ENCODE data around the gene MID1IP1.

MID1IP1 gene

DNA sequence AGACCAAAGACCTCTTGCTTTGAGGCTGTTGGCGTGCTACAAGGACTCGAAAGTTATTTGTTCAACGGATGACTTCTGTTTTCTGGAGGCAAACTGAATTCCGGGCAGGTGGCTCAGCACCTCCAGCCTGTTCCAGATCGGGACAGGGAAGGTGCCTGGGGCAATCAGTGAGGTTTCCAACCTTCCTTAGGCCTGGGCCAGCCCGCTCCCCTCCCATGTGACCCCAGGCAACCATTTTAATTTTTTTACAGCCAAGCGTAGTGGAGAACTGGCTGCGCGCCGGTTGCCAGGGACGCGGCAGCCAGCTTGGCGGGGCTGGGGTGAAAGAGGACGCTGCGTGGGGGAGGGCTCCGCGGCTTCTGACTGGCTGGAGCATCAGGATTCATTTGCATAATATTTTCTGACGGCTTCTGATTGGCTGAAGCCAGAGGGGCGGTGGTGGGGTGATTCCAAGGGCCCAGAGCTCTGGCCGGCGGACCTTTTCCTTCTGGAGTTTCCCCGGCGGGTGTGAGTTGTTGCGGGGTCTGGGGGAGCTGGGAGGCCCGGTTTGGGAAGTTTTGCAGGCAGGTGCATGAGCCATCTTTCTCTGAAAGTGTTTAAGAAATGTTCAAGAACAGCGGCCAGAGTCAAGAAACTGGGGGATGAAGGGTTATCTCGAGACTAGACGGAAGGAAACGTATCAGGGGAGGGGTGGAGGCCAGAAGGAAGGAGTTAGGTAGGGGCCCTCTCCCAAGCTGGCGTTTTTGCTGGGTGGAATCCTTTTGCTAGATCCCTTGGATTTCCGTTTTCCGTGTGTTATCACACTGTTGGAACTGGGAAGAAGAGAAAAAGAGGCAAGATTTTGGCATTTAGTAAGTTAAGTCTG lies at the start of gene MID1IP1:
Gene MID1IP1 (plus strand): TSS at position 479 of the 865 bp plus-strand sequence. CDS start 3,488 bp downstream, outside the sequence.
- TF ChIP-seq TAF1 (IDR thresholded peaks at IDR 0.05; ENCODE audit: low read depth) (peak; percentile 51; the same call in 1 of the 2 replicates), YY1 (IDR thresholded peaks at IDR 0.05; ENCODE audit: low read depth) (peak; percentile 77), NFIC (IDR thresholded peaks at IDR 0.05) (peak; percentile 74), TEAD4 (IDR thresholded peaks at IDR 0.05) (no peak)
- TF ChIP-seq, protein P1, sequence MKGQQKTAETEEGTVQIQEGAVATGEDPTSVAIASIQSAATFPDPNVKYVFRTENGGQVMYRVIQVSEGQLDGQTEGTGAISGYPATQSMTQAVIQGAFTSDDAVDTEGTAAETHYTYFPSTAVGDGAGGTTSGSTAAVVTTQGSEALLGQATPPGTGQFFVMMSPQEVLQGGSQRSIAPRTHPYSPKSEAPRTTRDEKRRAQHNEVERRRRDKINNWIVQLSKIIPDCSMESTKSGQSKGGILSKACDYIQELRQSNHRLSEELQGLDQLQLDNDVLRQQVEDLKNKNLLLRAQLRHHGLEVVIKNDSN (IDR thresholded peaks at IDR 0.05): peak; percentile 71

- TF ChIP-seq FOXM1 (IDR thresholded peaks at IDR 0.05; ENCODE audit: borderline replicate concordance, low read depth) (no peak), RAD21 (IDR thresholded peaks at IDR 0.05; ENCODE audit: low read depth) (peak; percentile 70)
These were observed 47.0 kb upstream of the MID1IP1 start for GRCh38 chrX:38754102-38754790.

GRCh38 chrX:38754818-38755718 lies 46.2 kb upstream of the MID1IP1 start:
- TF ChIP-seq YY1 (IDR thresholded peaks at IDR 0.05; ENCODE audit: low read depth) (no peak), NFIC (IDR thresholded peaks at IDR 0.05) (no peak), TAF1 (IDR thresholded peaks at IDR 0.05; ENCODE audit: low read depth) (no peak), EGR1 (IDR thresholded peaks at IDR 0.05) (no peak), CREB1 (IDR thresholded peaks at IDR 0.05; ENCODE audit: low read depth) (no peak), EP300 (IDR thresholded peaks at IDR 0.05; ENCODE audit: borderline replicate concordance) (no peak), FOXM1 (IDR thresholded peaks at IDR 0.05; ENCODE audit: borderline replicate concordance, low read depth) (no peak), RAD21 (IDR thresholded peaks at IDR 0.05; ENCODE audit: low read depth) (no peak), REST (IDR thresholded peaks at IDR 0.05; ENCODE audit: low read depth) (no peak), TEAD4 (IDR thresholded peaks at IDR 0.05) (no peak), ZBTB7A (IDR thresholded peaks at IDR 0.05; ENCODE audit: low read depth) (no peak), TCF12 (IDR thresholded peaks at IDR 0.05; ENCODE audit: low read depth) (no peak), CEBPB (IDR thresholded peaks at IDR 0.05) (no peak)
- TF ChIP-seq, protein P2, sequence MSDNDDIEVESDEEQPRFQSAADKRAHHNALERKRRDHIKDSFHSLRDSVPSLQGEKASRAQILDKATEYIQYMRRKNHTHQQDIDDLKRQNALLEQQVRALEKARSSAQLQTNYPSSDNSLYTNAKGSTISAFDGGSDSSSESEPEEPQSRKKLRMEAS (IDR thresholded peaks at IDR 0.05): no peak
- TF ChIP-seq, protein P1 (IDR thresholded peaks at IDR 0.05): no peak

DNA sequence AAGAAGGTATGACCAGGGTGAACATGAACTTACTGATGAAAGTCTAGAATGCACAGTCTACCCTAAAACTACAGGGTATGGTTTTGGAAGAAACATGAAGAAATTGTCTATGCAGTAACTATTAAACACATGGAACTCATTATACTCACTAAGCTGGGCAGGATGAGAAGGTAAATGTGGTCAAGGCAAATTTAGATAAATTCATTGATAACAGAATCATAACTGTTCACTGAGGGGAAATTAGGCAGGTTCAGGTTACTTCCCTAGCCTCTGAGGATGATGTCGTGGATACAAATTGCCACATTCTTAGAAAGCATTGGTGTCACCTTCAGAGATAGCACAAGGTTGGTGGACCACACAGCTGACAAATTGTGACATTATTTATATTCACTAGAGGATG lies 40.4 kb upstream of the MID1IP1 start:
- TF ChIP-seq EP300 (IDR thresholded peaks at IDR 0.05; ENCODE audit: borderline replicate concordance) (no peak), CEBPB (IDR thresholded peaks at IDR 0.05) (no peak), YY1 (IDR thresholded peaks at IDR 0.05; ENCODE audit: low read depth) (no peak), EGR1 (IDR thresholded peaks at IDR 0.05) (no peak), RAD21 (IDR thresholded peaks at IDR 0.05; ENCODE audit: low read depth) (no peak), TEAD4 (IDR thresholded peaks at IDR 0.05) (no peak), REST (IDR thresholded peaks at IDR 0.05; ENCODE audit: low read depth) (no peak), NFIC (IDR thresholded peaks at IDR 0.05) (no peak), CREB1 (IDR thresholded peaks at IDR 0.05; ENCODE audit: low read depth) (no peak), FOXM1 (IDR thresholded peaks at IDR 0.05; ENCODE audit: borderline replicate concordance, low read depth) (no peak), ZBTB7A (IDR thresholded peaks at IDR 0.05; ENCODE audit: low read depth) (no peak), TAF1 (IDR thresholded peaks at IDR 0.05; ENCODE audit: low read depth) (no peak), TCF12 (IDR thresholded peaks at IDR 0.05; ENCODE audit: low read depth) (no peak)
- TF ChIP-seq, protein P2 (IDR thresholded peaks at IDR 0.05): no peak
- TF ChIP-seq, protein P1 (IDR thresholded peaks at IDR 0.05): no peak

Data from Ishikawa (cell line).